ENCODE results near the gene SLC8A1.

DNA sequence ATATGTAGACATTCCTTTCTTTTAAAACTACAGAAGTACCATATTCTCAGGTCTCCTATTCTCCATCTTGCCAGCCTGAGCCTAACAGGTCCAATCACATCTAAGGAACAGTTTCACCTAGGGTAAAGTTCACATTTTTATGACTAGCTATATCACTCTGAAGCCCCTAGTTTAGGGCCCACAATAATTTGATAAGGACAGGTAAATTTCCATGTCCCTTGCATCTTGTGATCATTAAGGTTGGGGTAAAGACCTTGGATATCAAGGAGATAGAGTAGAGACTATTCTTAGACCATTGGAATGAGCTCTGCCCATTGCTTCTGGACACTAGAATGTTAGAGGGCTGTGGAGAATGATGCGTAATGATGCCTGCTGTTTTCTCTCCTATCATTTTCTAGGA, 185.7 kb downstream of the SLC8A1 start:
- TF ChIP-seq, protein P1, sequence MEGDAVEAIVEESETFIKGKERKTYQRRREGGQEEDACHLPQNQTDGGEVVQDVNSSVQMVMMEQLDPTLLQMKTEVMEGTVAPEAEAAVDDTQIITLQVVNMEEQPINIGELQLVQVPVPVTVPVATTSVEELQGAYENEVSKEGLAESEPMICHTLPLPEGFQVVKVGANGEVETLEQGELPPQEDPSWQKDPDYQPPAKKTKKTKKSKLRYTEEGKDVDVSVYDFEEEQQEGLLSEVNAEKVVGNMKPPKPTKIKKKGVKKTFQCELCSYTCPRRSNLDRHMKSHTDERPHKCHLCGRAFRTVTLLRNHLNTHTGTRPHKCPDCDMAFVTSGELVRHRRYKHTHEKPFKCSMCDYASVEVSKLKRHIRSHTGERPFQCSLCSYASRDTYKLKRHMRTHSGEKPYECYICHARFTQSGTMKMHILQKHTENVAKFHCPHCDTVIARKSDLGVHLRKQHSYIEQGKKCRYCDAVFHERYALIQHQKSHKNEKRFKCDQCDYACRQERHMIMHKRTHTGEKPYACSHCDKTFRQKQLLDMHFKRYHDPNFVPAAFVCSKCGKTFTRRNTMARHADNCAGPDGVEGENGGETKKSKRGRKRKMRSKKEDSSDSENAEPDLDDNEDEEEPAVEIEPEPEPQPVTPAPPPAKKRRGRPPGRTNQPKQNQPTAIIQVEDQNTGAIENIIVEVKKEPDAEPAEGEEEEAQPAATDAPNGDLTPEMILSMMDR (IDR thresholded peaks at IDR 0.05), result no peak
- TF ChIP-seq EZH2 (IDR thresholded peaks at IDR 0.05) (no peak), EZH2phosphoT487 (IDR thresholded peaks at IDR 0.05) (no peak)

All from neural progenitor cell (in vitro differentiated cells).